IPS-15b (cell line): ENCODE data around the gene KRTAP5-9.
"Not testable (repeated sequence)": the region's sequence is repeated elsewhere in the genome, so short reads cannot be mapped to it uniquely, and the experiment has no call there.

Experiments
- H3K27me3 ChIP-seq: one replicate; pipeline ENCODE4 v1.6.1; 2013; ENCODE audit warnings: low read length; ENCODE audit not compliant: control insufficient read depth, insufficient read depth
- H3K36me3 ChIP-seq: one replicate; pipeline ENCODE4 v1.6.1; 2013; ENCODE audit warnings: low read length; ENCODE audit not compliant: control insufficient read depth, insufficient read depth
- H3K4me1 ChIP-seq: one replicate; pipeline ENCODE4 v1.6.1; 2013; ENCODE audit warnings: mild to moderate bottlenecking, low read length; ENCODE audit not compliant: control insufficient read depth, insufficient read depth
- H3K4me3 ChIP-seq: one replicate; pipeline ENCODE4 v1.5.1; 2013; ENCODE audit warnings: low read depth, low read length
- H3K9ac ChIP-seq: one replicate; pipeline ENCODE4 v1.6.1; 2013; ENCODE audit warnings: low read depth, mild to moderate bottlenecking, low read length
- H3K9me3 ChIP-seq: one replicate; pipeline ENCODE4 v1.6.1; 2013; ENCODE audit warnings: mild to moderate bottlenecking, low read length; ENCODE audit not compliant: control insufficient read depth, insufficient read depth

Gene KRTAP5-9

DNA sequence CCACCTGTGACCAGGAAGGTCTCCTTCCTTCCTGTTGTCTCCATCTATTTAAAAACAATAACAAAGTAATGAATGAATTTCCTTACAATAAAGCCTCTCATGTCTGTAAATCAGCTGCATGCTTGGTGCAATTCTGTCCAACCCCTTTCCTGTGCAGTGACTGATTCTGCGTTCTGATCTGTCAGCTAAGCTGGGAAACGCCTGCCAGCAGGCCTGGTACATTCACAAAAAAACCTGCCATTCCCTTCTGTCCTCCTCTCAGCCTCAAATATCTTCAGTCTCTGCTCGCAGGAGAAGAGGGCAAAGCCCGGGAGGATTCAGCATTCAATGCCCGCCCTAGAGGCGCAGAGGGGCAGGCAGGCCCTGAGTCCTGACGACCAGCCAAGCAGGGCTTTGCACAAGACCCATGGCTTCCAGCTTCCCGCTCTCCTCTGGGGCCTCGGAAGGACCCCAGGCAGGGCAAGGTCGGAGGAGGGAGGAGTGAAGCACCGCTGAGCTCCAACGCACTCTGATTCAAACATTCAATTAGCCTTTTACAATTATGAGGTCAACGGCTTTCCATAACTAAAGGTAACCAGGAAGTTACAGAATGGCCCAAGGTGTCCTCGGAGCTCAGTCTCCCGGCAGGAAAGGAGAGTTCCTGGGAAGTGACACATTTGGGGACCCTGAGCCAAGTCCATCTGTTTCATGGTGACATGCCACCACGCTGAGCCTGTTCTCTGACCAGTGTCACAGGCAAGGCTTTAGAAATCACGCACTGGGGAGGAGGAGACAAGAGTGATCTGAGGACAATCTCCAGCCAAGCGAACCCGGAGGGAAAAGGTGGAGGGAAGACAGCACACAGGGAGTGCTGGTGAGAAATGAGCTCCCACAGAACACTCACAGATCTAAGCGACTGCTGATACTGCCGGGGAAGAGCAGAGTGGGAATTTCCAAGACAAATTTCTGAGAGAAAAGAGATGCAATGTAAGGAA, 18.7 kb downstream of the KRTAP5-9 start:
- not testable (repeated sequence) for H3K36me3 ChIP-seq, H3K27me3 ChIP-seq, H3K9me3 ChIP-seq, H3K9ac ChIP-seq, H3K4me1 ChIP-seq, H3K4me3 ChIP-seq

DNA sequence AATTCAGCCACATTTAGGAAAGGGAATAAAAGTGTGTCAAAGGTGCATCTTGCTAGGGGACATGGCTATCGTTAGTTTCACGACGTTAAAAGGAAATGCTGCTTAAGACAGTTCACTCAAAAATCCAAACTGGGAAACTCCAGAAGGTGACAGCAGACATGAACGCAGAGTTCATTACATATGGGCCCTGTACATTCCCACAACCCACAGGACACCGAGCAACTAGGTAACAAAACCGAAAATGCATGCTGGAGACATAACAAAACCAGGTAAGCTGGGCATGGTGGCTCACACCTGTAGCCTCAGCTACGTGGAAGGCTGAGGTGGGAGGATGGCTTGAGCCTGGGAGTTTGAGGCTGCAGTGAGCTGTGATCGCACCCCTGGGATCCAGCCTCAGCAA, 19.4 kb downstream of the KRTAP5-9 start:
- H3K27me3 ChIP-seq, H3K4me3 ChIP-seq, H3K4me1 ChIP-seq: not testable (repeated sequence)

GRCh38 chr11:71568704-71569349, 20.6 kb downstream of the KRTAP5-9 start:
- Histone ChIP-seq H3K27me3 (no peaks in the 10 kb centered on the region), H3K4me1 (no peaks in the 10 kb centered on the region)

More for the DNA sequence above, 19.4 kb downstream of the KRTAP5-9 start:
- H3K36me3 ChIP-seq, H3K9ac ChIP-seq, H3K9me3 ChIP-seq: not testable (repeated sequence)

GRCh38 chr11:71571101-71571850, 23.1 kb downstream of the KRTAP5-9 start:
- H3K4me3 ChIP-seq, H3K4me1 ChIP-seq, H3K9ac ChIP-seq, H3K9me3 ChIP-seq, H3K36me3 ChIP-seq, H3K27me3 ChIP-seq: not testable (repeated sequence)

More at GRCh38 chr11:71568704-71569349, 20.6 kb downstream of the KRTAP5-9 start:
- no peak overlapping the region for H3K9ac ChIP-seq
- H3K4me3 ChIP-seq: no peak overlapping the region
- H3K9me3 ChIP-seq: no peaks in the 10 kb centered on the region
- no peaks in the 10 kb centered on the region for H3K36me3 ChIP-seq

- Histone ChIP-seq H3K4me3 (no peak overlapping the region), H3K27me3 (no peaks in the 10 kb centered on the region), H3K36me3 (no peaks in the 10 kb centered on the region), H3K4me1 (no peaks in the 10 kb centered on the region), H3K9me3 (no peaks in the 10 kb centered on the region), H3K9ac (no peak overlapping the region)
Measured at GRCh38 chr11:71572811-71573210, 24.6 kb downstream of the KRTAP5-9 start.

DNA sequence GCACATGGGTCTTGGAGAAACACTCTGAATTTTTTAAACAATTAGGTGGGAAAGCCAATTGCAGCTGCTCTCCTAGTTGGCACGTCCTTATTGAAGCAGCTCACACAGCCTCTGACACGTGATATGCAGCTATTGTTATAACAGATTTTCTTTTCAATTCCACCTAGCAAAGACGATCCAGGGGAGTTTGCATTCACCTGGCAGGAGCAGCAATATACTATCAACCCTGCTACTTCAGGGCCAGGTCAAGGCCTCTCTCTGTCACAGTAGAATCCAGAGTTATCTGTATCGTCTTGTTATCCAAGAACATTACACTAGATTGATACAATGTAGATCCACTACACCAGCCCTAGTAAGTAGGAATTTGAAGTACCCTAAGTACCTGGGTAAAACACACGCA, 26.2 kb downstream of the KRTAP5-9 start:
- Histone ChIP-seq H3K27me3 (no peaks in the 10 kb centered on the region), H3K9ac (no peak overlapping the region), H3K4me1 (no peaks in the 10 kb centered on the region), H3K4me3 (no peak overlapping the region), H3K36me3 (no peaks in the 10 kb centered on the region), H3K9me3 (no peaks in the 10 kb centered on the region)

DNA sequence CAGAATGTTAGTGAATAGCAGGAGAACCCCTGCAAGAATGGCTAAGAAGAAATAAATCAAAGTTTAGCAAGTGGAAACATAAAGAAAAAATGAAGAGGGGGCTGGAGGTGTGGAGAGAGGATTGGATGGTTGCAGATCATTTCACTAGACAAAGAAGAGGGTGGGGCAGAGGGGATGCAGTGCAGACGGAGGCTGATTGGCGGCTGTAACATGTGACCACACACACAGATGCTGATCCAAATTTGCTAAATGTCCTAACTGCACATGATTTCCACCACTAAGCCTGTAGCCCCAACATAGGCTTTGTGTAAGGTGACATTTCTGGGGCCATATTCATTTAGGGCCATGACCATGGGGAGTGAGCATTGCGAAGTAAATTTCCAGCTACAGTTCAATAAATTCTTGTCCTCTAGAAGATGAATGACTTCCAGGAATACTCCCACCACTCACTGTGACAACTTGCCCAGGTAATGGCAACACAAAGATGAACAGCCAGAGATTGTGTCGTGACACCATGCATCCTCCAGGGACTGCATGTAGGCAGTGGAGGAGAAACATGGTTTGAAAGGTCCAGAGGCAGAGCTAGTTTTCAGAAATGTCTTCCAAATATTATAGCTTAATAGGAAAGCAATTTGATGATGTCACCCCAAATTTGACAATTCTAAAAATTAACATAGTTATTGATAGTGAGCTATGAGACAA, 27.7 kb downstream of the KRTAP5-9 start:
- Histone ChIP-seq H3K4me1 (no peaks in the 10 kb centered on the region), H3K36me3 (no peaks in the 10 kb centered on the region), H3K9ac (no peak overlapping the region), H3K27me3 (no peaks in the 10 kb centered on the region), H3K9me3 (no peaks in the 10 kb centered on the region), H3K4me3 (no peak overlapping the region)

DNA sequence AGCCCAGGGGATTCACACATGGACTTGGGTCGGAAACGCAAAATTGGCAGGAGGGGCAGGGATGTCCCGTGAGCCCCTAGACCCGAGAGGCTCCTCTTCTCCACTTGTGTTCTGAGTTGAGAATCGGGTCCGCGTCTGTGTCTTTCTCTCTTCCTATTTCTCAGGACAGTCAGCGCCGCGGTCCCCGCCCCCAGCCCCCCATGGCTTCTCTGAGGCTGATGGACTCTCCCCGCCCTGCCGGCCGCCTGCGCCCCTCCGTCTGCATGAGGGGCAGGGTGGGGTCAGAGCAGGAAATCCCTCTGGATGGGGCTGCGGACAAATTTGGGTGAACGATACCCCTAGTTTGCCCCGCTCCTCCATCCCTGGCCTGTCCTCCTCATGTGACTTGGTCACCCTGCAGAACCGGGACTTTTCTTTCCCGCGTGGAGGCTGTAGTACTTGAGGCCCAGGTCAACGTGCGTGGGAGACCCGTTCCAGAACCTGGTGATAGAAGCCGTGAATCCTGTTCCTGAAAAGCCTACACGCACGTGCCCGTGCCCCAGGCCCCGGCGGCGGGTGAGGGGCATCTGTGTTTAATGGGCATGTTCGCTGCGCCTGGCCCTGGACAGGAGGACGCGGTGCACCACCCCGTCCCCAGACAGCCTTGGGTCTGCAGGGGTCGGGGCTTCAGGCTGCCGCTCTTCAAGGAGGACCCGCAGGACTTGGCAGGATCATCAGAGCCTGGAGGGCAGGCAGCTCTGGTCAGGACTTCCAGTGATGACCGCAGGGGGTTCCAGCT, 28.7 kb downstream of the KRTAP5-9 start:
- not testable (repeated sequence) for H3K9ac ChIP-seq, H3K4me1 ChIP-seq, H3K4me3 ChIP-seq, H3K9me3 ChIP-seq, H3K36me3 ChIP-seq, H3K27me3 ChIP-seq

GRCh38 chr11:71577469-71578004, 29.3 kb downstream of the KRTAP5-9 start:
- H3K9ac ChIP-seq: no peak overlapping the region
- no peaks in the 10 kb centered on the region for H3K36me3 ChIP-seq
- H3K4me3 ChIP-seq: no peak overlapping the region
- no peaks in the 10 kb centered on the region for H3K4me1 ChIP-seq
- no peaks in the 10 kb centered on the region for H3K9me3 ChIP-seq
- H3K27me3 ChIP-seq: no peaks in the 10 kb centered on the region

DNA sequence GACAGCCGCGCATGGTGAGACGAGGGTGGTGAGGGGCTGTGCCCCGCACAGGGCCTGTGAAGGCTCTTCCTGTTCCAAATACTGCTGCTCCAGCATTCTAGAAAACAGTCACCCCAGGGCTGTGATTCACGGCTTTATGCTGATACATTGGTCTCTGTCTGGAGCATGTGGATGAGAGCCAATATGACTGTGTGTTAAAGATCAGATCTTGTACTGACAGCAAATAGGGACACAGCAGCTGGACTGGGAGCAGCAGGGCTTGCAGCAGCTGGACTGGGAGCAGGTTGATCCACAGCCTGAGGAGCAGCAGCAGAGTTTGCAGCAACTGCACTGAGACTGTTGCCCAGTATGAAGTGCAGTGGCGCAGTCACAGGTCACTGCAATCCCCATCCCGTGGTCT, 31.3 kb downstream of the KRTAP5-9 start:
- H3K4me1 ChIP-seq, H3K27me3 ChIP-seq, H3K4me3 ChIP-seq, H3K9me3 ChIP-seq, H3K9ac ChIP-seq, H3K36me3 ChIP-seq: not testable (repeated sequence)
